Activated naive CD4-positive, alpha-beta T cell (primary cell): Measurements from ENCODE around the gene C6orf136.
A peak's percentile ranks its signal among the peaks of the same experiment; 100 is the strongest.

ENCODE experiments used
- DNase-seq, 4 experiments: peaks; one replicate each; lab custom pipeline; 2025; lab: John Stamatoyannopoulos, UW

The C6orf136 gene

GRCh38 chr6:30615219-30615957, 31.5 kb upstream of the C6orf136 start:
- peak in 1 of 4 experiments; percentile 22 for DNase-seq

- peak in 1 of 4 experiments; percentile 25 for DNase-seq
Measured at GRCh38 chr6:30615958-30616810, 30.7 kb upstream of the C6orf136 start.

GRCh38 chr6:30616811-30617564, 29.9 kb upstream of the C6orf136 start, which contains the start of gene PPP1R10:
PPP1R10 (minus strand) TSS chr6:30617243; CDS start chr6:30609944, 7,299 bp downstream.
- peak; percentile 89 to 96 (median 92) for DNase-seq

GRCh38 chr6:30617565-30618269, 29.2 kb upstream of the C6orf136 start, which contains the start of gene MRPS18B:
MRPS18B (plus strand) TSS chr6:30617840; CDS start chr6:30617866, 26 bp downstream.
- DNase-seq = peak; percentile 88 to 94 (median 90)

GRCh38 chr6:30618270-30618797, 28.6 kb upstream of the C6orf136 start:
- no peak for DNase-seq

GRCh38 chr6:30619561-30619960, 27.4 kb upstream of the C6orf136 start:
- DNase-seq = no peak

GRCh38 chr6:30625511-30625910, 21.4 kb upstream of the C6orf136 start:
- DNase-seq = no peak

GRCh38 chr6:30626484-30627366, 20.2 kb upstream of the C6orf136 start, which contains the start of gene ATAT1:
ATAT1 (plus strand) TSS chr6:30626874.
- DNase-seq = peak; percentile 48 to 85 (median 74)

- DNase-seq = no peak
Measured at GRCh38 chr6:30635834-30636233, 11.1 kb upstream of the C6orf136 start.

- DNase-seq = no peak
Measured at GRCh38 chr6:30640481-30640880, 6.5 kb upstream of the C6orf136 start.

GRCh38 chr6:30641048-30641447, 5.9 kb upstream of the C6orf136 start:
- no peak for DNase-seq

- no peak for DNase-seq
Measured at GRCh38 chr6:30643656-30644055, 3.3 kb upstream of the C6orf136 start.

- no peak for DNase-seq
Measured at GRCh38 chr6:30644769-30645168, 2.2 kb upstream of the C6orf136 start.

- DNase-seq = no peak
Measured at GRCh38 chr6:30645989-30646388, 944 bp upstream of the C6orf136 start.

- peak; percentile 32 to 84 (median 73) for DNase-seq
Measured at GRCh38 chr6:30647242-30648116, 546 bp downstream of the C6orf136 start.

- no peak for DNase-seq
Measured at GRCh38 chr6:30651143-30651542, 4.2 kb downstream of the C6orf136 start.

- no peak for DNase-seq
Measured at GRCh38 chr6:30654798-30655742, 8.1 kb downstream of the C6orf136 start.

- no peak for DNase-seq
Measured at GRCh38 chr6:30655743-30656094, 8.8 kb downstream of the C6orf136 start.
